ENCODE data around the gene CCR9. TPM values are rescaled to one million over a fixed set of nuclear protein-coding genes. Genes with fewer than 3 reads are reported as not detected.

The CCR9 gene
- total RNA-seq, 1 experiment from 2014 or later = not detected

DNA sequence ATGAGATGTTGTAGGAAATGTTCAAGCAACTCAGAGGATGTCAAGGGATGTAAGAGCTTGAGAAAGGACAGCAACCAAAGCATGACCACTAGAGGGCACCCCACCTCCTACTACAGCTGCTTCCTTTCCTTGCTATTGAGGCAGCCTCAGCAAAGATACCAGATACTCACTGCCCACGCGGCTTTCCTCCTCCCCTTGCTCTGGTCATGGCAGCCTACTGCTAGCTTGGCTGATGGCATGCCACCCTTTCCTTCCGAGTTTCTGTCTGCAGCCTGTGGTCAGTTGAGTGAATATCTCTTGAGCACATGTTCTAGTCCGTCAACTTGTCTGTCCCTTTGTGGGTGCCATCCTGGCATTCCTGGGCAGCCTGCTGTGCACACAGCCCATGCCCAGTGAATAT is 52.5 kb downstream of the CCR9 start (continued):
- TF ChIP-seq, protein P1, sequence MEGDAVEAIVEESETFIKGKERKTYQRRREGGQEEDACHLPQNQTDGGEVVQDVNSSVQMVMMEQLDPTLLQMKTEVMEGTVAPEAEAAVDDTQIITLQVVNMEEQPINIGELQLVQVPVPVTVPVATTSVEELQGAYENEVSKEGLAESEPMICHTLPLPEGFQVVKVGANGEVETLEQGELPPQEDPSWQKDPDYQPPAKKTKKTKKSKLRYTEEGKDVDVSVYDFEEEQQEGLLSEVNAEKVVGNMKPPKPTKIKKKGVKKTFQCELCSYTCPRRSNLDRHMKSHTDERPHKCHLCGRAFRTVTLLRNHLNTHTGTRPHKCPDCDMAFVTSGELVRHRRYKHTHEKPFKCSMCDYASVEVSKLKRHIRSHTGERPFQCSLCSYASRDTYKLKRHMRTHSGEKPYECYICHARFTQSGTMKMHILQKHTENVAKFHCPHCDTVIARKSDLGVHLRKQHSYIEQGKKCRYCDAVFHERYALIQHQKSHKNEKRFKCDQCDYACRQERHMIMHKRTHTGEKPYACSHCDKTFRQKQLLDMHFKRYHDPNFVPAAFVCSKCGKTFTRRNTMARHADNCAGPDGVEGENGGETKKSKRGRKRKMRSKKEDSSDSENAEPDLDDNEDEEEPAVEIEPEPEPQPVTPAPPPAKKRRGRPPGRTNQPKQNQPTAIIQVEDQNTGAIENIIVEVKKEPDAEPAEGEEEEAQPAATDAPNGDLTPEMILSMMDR (IDR thresholded peaks at IDR 0.05 in 2 of 3, conservative IDR thresholded peaks at IDR 0.05 in 1 of 3; ENCODE audit: borderline replicate concordance in 1 of 3, insufficient read depth in 1 of 3, low read depth in 2 of 3, low read length in 2 of 3) = peak; percentile 84 to 92 (median 91)

- no peak overlapping the region for H3K4me2 ChIP-seq (ENCODE audit: low read length)
- no peaks in the 10 kb centered on the region for H3K9me3 ChIP-seq (ENCODE audit: control insufficient read depth in 1 of 2, insufficient read depth in 1 of 2, low read depth in 1 of 2, low read length in 2 of 2)
- CTCF ChIA-PET = interaction anchor here (0.9 to 2.7 kb wide), 16 partner anchors 9 to 488 kb away, joined by 3 to 38 read pairs (median 4); partner anchors contain the start of gene CCR1
- no peaks in the 10 kb centered on the region for H4K20me1 ChIP-seq (ENCODE audit: insufficient read depth)
- ATAC-seq = peak; percentile 35
- H3K79me2 ChIP-seq (ENCODE audit: insufficient read depth, low read length) = no peaks in the 10 kb centered on the region
- peaks cover 8% of the 10 kb centered on the region in 2 experiments; a peak in 1 of 4 replicates for H3K36me3 ChIP-seq (ENCODE audit: control insufficient read depth in 1 of 2, insufficient read depth in 2 of 2, low read length in 2 of 2)
- POLR2A ChIA-PET = interaction anchor here (0.8 kb wide), 1 partner anchor 439 kb away, joined by 3 read pairs; no protein-coding TSS in a partner anchor
- no peak overlapping the region for H3K4me3 ChIP-seq (replicated peaks in 1 of 2; ENCODE audit: low read depth in 1 of 2, low read length in 2 of 2)
- no peak overlapping the region for H3K27ac ChIP-seq (ENCODE audit: low read depth, low read length)
- H3K9me2 ChIP-seq (ENCODE audit: insufficient read depth) = no peaks in the 10 kb centered on the region
- no peaks in the 10 kb centered on the region for H3K27me3 ChIP-seq (ENCODE audit: insufficient read depth, low read length)
- no peak for DNase-seq (ENCODE audit: low read depth, low spot score)
- no peak overlapping the region for H3K9ac ChIP-seq (ENCODE audit: low read length)
- TF ChIP-seq MAX (IDR thresholded peaks at IDR 0.05) (0 out of 2 replicates have a peak, but pooled peaks have one; percentile 6), YY1 (IDR thresholded peaks at IDR 0.05; ENCODE audit: extremely low read depth, insufficient replicate concordance, low read depth, low read length) (no peak)
- H2AFZ ChIP-seq (ENCODE audit: low read depth, low read length, poor library complexity, severe bottlenecking) = no peak overlapping the region
- RAD21 ChIA-PET (ENCODE audit: low non-redundant PET in 1 of 2, low total read pairs in 2 of 2, uncharacterized antibody in 2 of 2, unreplicated experiment in 2 of 2) = interaction anchor here (0.6 to 1.7 kb wide), 5 partner anchors 137 to 439 kb away, joined by 3 to 5 read pairs (median 5); no protein-coding TSS in a partner anchor
- intact Hi-C loops (cut with micrococcal nuclease) = loop anchor here (5.0 to 10.0 kb wide), 2 partner anchors 275 to 618 kb away; no protein-coding TSS in a partner anchor
- H3K4me1 ChIP-seq (ENCODE audit: control insufficient read depth in 1 of 2, insufficient read depth in 2 of 2, low read length in 2 of 2) = peaks cover 0 to 6% of the 10 kb centered on the region in 2 experiments; a peak in 1 of 4 replicates
- no TSS peak for BruUV-seq (replicated peaks)
Measured at GRCh38 chr3:45939341-45939771, 53.0 kb downstream of the CCR9 start.

Measured in HCT116 (cell line).